Endothelial cell of umbilical vein (primary cell): ENCODE measurements around the gene PSMB7. TPM values are rescaled to one million over a fixed set of nuclear protein-coding genes. Genes with fewer than 3 reads are reported as not detected.

Experiments used
- BruUV-seq: library from RNA; stranded (reverse); fragments of 400-500 nt; replicated peaks from 2 replicates; lab custom pipeline; 2021; lab: Mats Ljungman, UMichigan
- CTCF ChIA-PET: fragments of 300-600, 350-600 bp; sonication (Branson Sonifier 250); formaldehyde crosslinking; loops from one replicate; lab custom pipeline; 2021; ENCODE audit warnings: antibody characterized with exemption, inconsistent platforms; lab: Charles Lee
- POLR2A ChIA-PET: fragments of 300-600, 350-600 bp; sonication (Branson Sonifier 250); formaldehyde crosslinking; loops from one replicate; lab custom pipeline; 2021; ENCODE audit warnings: antibody characterized with exemption, inconsistent platforms; lab: Charles Lee
- DNase-seq: peaks from one replicate; pipeline ENCODE4 v3.0.0-alpha.2; 2011; ENCODE audit warnings: low read depth, low spot score
- FAIRE-seq: peaks from 2 replicates; lab custom pipeline; 2011; peaks lifted over from hg19 to GRCh38; lab: Jason Lieb, UNC
- H2AFZ ChIP-seq: 2 replicates; pipeline ENCODE4 v1.6.0; 2012; ENCODE audit warnings: low read depth, low read length, control low read depth, inconsistent platforms
- H3K27ac ChIP-seq: 2 replicates; pipeline ENCODE4 v1.5.1; 2011; ENCODE audit warnings: low read depth, mild to moderate bottlenecking, control low read depth, low read length, moderate library complexity; ENCODE audit not compliant: insufficient read depth
- H3K27me3 ChIP-seq, 2 experiments: 2 replicates each; pipeline versions ENCODE4 v1.6.0 to v1.6.1; 2011; ENCODE audit warnings: low read length in 2 of 2, mixed read lengths in 1 of 2; ENCODE audit not compliant: control insufficient read depth in 2 of 2, insufficient read depth in 2 of 2
- H3K36me3 ChIP-seq, 2 experiments: 2 replicates in 1 of 2; 3 replicates in 1 of 2; pipeline ENCODE4 v1.5.1; 2011; ENCODE audit warnings: low read length in 2 of 2, mild to moderate bottlenecking in 1 of 2, moderate library complexity in 1 of 2; ENCODE audit not compliant: control insufficient read depth in 2 of 2, insufficient read depth in 2 of 2; ENCODE audit errors: extremely low read depth in 1 of 2
- H3K4me1 ChIP-seq: 3 replicates; pipeline ENCODE4 v1.5.1; 2011; ENCODE audit warnings: mild to moderate bottlenecking, low read length; ENCODE audit not compliant: control insufficient read depth, insufficient read depth; ENCODE audit errors: extremely low read depth
- H3K4me2 ChIP-seq: 2 replicates; pipeline ENCODE4 v1.6.1; 2011; ENCODE audit warnings: low read length, control low read depth, mixed read lengths; ENCODE audit not compliant: insufficient read depth
- H3K4me3 ChIP-seq, 3 experiments: fragments of 200-600 bp in 1 of 3; sonication (generic), shearing (Covaris generic) in 1 of 3; replicated peaks in 1 of 3; 2 replicates each; pipeline ENCODE4 v1.5.1; 2011 to 2016; ENCODE audit warnings: control low read depth in 3 of 3, low read length in 3 of 3, mild to moderate bottlenecking in 2 of 3, inconsistent platforms in 1 of 3, low read depth in 1 of 3, moderate library complexity in 1 of 3; ENCODE audit not compliant: insufficient read depth in 1 of 3
- H3K79me2 ChIP-seq: 2 replicates; pipeline ENCODE4 v1.6.0; 2012; ENCODE audit warnings: low read length, inconsistent platforms; ENCODE audit not compliant: control insufficient read depth, insufficient read depth
- H3K9ac ChIP-seq: replicated peaks from 2 replicates; pipeline ENCODE3; 2011; ENCODE audit warnings: low read length, control low read depth; ENCODE audit not compliant: insufficient read depth; ENCODE audit errors: extremely low read depth
- H3K9me1 ChIP-seq: replicated peaks from 3 replicates; pipeline ENCODE4 v1.6.0; 2011; ENCODE audit warnings: mild to moderate bottlenecking, low read length; ENCODE audit not compliant: control insufficient read depth, insufficient read depth; ENCODE audit errors: extremely low read depth
- H3K9me3 ChIP-seq: replicated peaks from 2 replicates; pipeline ENCODE4 v1.5.1; 2012; ENCODE audit warnings: low read length, inconsistent platforms; ENCODE audit not compliant: control insufficient read depth, insufficient read depth
- H4K20me1 ChIP-seq: replicated peaks from 2 replicates; pipeline ENCODE3; 2011; ENCODE audit warnings: mild to moderate bottlenecking, low read length; ENCODE audit not compliant: control insufficient read depth, insufficient read depth; ENCODE audit errors: extremely low read depth
- CTCF ChIP-seq, 2 donors: IDR thresholded peaks; 1 replicate in 1 of 2; 2 replicates in 1 of 2; pipeline ENCODE4 v1.5.1; 2011; ENCODE audit warnings: low read length in 2 of 2, mild to moderate bottlenecking in 2 of 2, moderate library complexity in 2 of 2, control low read depth in 1 of 2, inconsistent platforms in 1 of 2, low read depth in 1 of 2; ENCODE audit not compliant: insufficient read depth in 1 of 2; ENCODE audit errors: extremely low read depth in 1 of 2
- EZH2 ChIP-seq: IDR thresholded peaks from 2 replicates; pipeline ENCODE4 v1.6.1; 2012; ENCODE audit warnings: borderline replicate concordance, low read depth, mild to moderate bottlenecking, moderate library complexity, low read length, inconsistent platforms; ENCODE audit not compliant: severe bottlenecking
- FOS ChIP-seq: IDR thresholded peaks from 2 replicates; pipeline ENCODE4 v1.6.1; 2011; ENCODE audit warnings: mild to moderate bottlenecking, low read length, moderate library complexity, borderline replicate concordance; ENCODE audit not compliant: insufficient read depth
- GATA2 ChIP-seq: IDR thresholded peaks from 2 replicates; pipeline ENCODE4 v1.7.0; 2011; ENCODE audit warnings: low read depth, mild to moderate bottlenecking, moderate library complexity, mixed read lengths, low read length; ENCODE audit not compliant: insufficient read length, insufficient read depth
- JUN ChIP-seq: IDR thresholded peaks from 2 replicates; pipeline ENCODE4 v1.6.1; 2011; ENCODE audit warnings: borderline replicate concordance, low read depth; ENCODE audit not compliant: insufficient read length, insufficient read depth
- MAX ChIP-seq: IDR thresholded peaks from 2 replicates; pipeline ENCODE4 v1.6.1; 2011; ENCODE audit not compliant: insufficient read depth, insufficient read length
- MYC ChIP-seq: IDR thresholded peaks from one replicate; pipeline ENCODE4 v1.6.1; 2011; ENCODE audit warnings: mild to moderate bottlenecking, low read depth, low read length
- POLR2A ChIP-seq: IDR thresholded peaks from 2 replicates; pipeline ENCODE4 v1.6.1; 2012; ENCODE audit warnings: low read depth, mild to moderate bottlenecking, control low read depth, low read length
- POLR2AphosphoS5 ChIP-seq: IDR thresholded peaks from 2 replicates; pipeline ENCODE4 v1.6.1; 2012; ENCODE audit warnings: low read depth, mild to moderate bottlenecking, control low read depth, low read length, moderate library complexity; ENCODE audit not compliant: insufficient read depth
- dilution Hi-C: fragments of 300-500 bp; cut with MboI; formaldehyde crosslinking; loops from one replicate; pipeline ENCODE4 v1.15.0; 2019; ENCODE audit warnings: low sequenced_read_pairs; ENCODE audit not compliant: extremely low pct_ligation_motif_present
- intact Hi-C: fragments of 100-400 bp; cut with micrococcal nuclease; formaldehyde crosslinking; loops from one replicate; pipeline ENCODE4 v1.10.0; 2022
- polyA plus RNA-seq, 4 experiments: library from polyadenylated mRNA; depleted of rRNA in 3 of 4; stranded (reverse) in 3 of 4; unstranded in 1 of 4; fragments of >200 nt; gene quantifications; 2 replicates each; pipeline versions ENCODE4 v1.2.1 to v1.2.3, GENCODE V29; 2011 to 2012; ENCODE audit warnings: missing spikeins in 1 of 4
- total RNA-seq: library from RNA; stranded (reverse); gene quantifications from 2 replicates; pipeline ENCODE4 v1.2.3, GENCODE V29; 2021

Gene PSMB7
- total and polyA plus RNA-seq, 2 donors (not counting 3 experiments of a cell fraction or from before 2014, with no cell fraction given), result 227 to 366 TPM

GRCh38 chr9:124436320-124436719 lies 21.1 kb upstream of the PSMB7 start:
- POLR2A ChIA-PET, result no interaction called here
- no peaks in the 10 kb centered on the region for H3K9me3 ChIP-seq
- intact Hi-C loops (no loop called here), dilution Hi-C loops (no loop called here)
- H3K9ac ChIP-seq, result no peak overlapping the region
- no peak overlapping the region for H3K4me3 ChIP-seq
- peaks cover 0 to 9% of the 10 kb centered on the region in 2 experiments for H3K27me3 ChIP-seq
- DNase-seq (no peak), FAIRE-seq (no peak)
- no peak overlapping the region for H3K27ac ChIP-seq
- no peak overlapping the region for H3K4me2 ChIP-seq
- H3K36me3 ChIP-seq, result no peaks in the 10 kb centered on the region
- H3K79me2 ChIP-seq, result no peaks in the 10 kb centered on the region
- no peaks in the 10 kb centered on the region for H4K20me1 ChIP-seq
- no TSS peak for BruUV-seq
- no peaks in the 10 kb centered on the region for H3K9me1 ChIP-seq
- H2AFZ ChIP-seq, result no peak overlapping the region
- CTCF ChIA-PET, result interaction anchor here (1.3 kb wide), 1 partner anchor 101 kb away, joined by 4 read pairs; no protein-coding TSS in a partner anchor
- H3K4me1 ChIP-seq, result no peaks in the 10 kb centered on the region
- TF ChIP-seq POLR2AphosphoS5, result no peak
- no peak for TF ChIP-seq MAX

GRCh38 chr9:124429530-124429867 lies 14.3 kb upstream of the PSMB7 start:
- H3K79me2 ChIP-seq, result no peaks in the 10 kb centered on the region
- H3K27me3 ChIP-seq, result peaks cover 0 to 10% of the 10 kb centered on the region in 2 experiments
- no TSS peak for BruUV-seq
- dilution Hi-C loops (no loop called here), intact Hi-C loops (no loop called here)
- H3K9ac ChIP-seq, result no peak overlapping the region
- no peaks in the 10 kb centered on the region for H3K36me3 ChIP-seq
- no peak for TF ChIP-seq MYC
- no peak for TF ChIP-seq POLR2A
- no peak for TF ChIP-seq MAX
- no peak for TF ChIP-seq FOS
- TF ChIP-seq EZH2, result no peak
- no peak for TF ChIP-seq JUN
- no peak for TF ChIP-seq CTCF (IDR thresholded peaks at IDR 0.05; ENCODE audit: extremely low read depth in 1 of 2, insufficient read depth in 1 of 2, low read depth in 1 of 2, low read length in 2 of 2)
- TF ChIP-seq POLR2AphosphoS5, result no peak
- TF ChIP-seq GATA2, result no peak
- no peaks in the 10 kb centered on the region for H3K9me1 ChIP-seq
- H3K4me3 ChIP-seq, result no peak overlapping the region
- no peaks in the 10 kb centered on the region for H4K20me1 ChIP-seq
- H3K4me2 ChIP-seq, result no peak overlapping the region
- no peaks in the 10 kb centered on the region for H3K9me3 ChIP-seq
- no peaks in the 10 kb centered on the region for H3K4me1 ChIP-seq
- no peak overlapping the region for H3K27ac ChIP-seq
- DNase-seq, result no peak
- CTCF ChIA-PET, result interaction anchor here (1.2 kb wide), 1 partner anchor 108 kb away, joined by 5 read pairs; no protein-coding TSS in a partner anchor
- FAIRE-seq, result no peak
- POLR2A ChIA-PET, result no interaction called here
- no peak overlapping the region for H2AFZ ChIP-seq
